HG02571 (cell line): ENCODE measurements around the gene SP6.

Source experiments
- ATAC-seq: cut with Tn5 transposase; IDR thresholded peaks from one replicate; pipeline ENCODE4 v1.9.1; 2021; ENCODE audit warnings: mild to moderate bottlenecking, moderate library complexity; ENCODE audit not compliant: unreplicated experiment

Gene SP6

GRCh38 chr17:47879776-47880454 lies 29.0 kb upstream of the SP6 start:
- no peak for ATAC-seq

GRCh38 chr17:47879028-47879585 lies 28.1 kb upstream of the SP6 start:
- ATAC-seq: no peak

GRCh38 chr17:47878203-47879027 lies 27.5 kb upstream of the SP6 start:
- ATAC-seq: no peak

- no peak for ATAC-seq
Observed at GRCh38 chr17:47877368-47878034, 26.5 kb upstream of the SP6 start.

- no peak for ATAC-seq
Observed at GRCh38 chr17:47875011-47875985, 24.3 kb upstream of the SP6 start.

GRCh38 chr17:47873200-47874090 lies 22.5 kb upstream of the SP6 start:
- ATAC-seq: no peak

GRCh38 chr17:47872651-47873161 lies 21.7 kb upstream of the SP6 start:
- no peak for ATAC-seq

GRCh38 chr17:47872019-47872650 lies 21.2 kb upstream of the SP6 start:
- ATAC-seq: no peak

GRCh38 chr17:47871048-47871447 lies 20.1 kb upstream of the SP6 start:
- ATAC-seq: no peak

GRCh38 chr17:47870056-47870455 lies 19.1 kb upstream of the SP6 start:
- ATAC-seq: no peak

GRCh38 chr17:47869114-47869513 lies 18.2 kb upstream of the SP6 start:
- ATAC-seq: no peak

- ATAC-seq: no peak
Observed at GRCh38 chr17:47867813-47868533, 17.0 kb upstream of the SP6 start.

GRCh38 chr17:47866941-47867340 lies 16.0 kb upstream of the SP6 start:
- ATAC-seq: no peak

- ATAC-seq: no peak
Observed at GRCh38 chr17:47864791-47865216, 13.8 kb upstream of the SP6 start.

- ATAC-seq: no peak
Observed at GRCh38 chr17:47862621-47863440, 11.9 kb upstream of the SP6 start.

- ATAC-seq: no peak
Observed at GRCh38 chr17:47860386-47860785, 9.4 kb upstream of the SP6 start.
